ENCODE results near the gene MOSPD3. TPM values are rescaled to one million over a fixed set of nuclear protein-coding genes. Genes with fewer than 3 reads are reported as not detected.
A peak's percentile ranks its signal among the peaks of the same experiment; 100 is the strongest.
"Not testable (repeated sequence)": the region's sequence is repeated elsewhere in the genome, so short reads cannot be mapped to it uniquely, and the experiment has no call there.

The MOSPD3 gene
- total RNA-seq, 1 donor from 2014 or later, result 5.2 TPM

- DNase-seq (ENCODE audit: low read depth in 2 of 2), result no peak
Observed at GRCh38 chr7:100623951-100624824, 11.8 kb downstream of the MOSPD3 start.

- DNase-seq (ENCODE audit: low read depth in 2 of 2), result no peak
Observed at GRCh38 chr7:100626055-100626454, 13.7 kb downstream of the MOSPD3 start.

- peak; percentile 78 to 87 for DNase-seq (ENCODE audit: low read depth in 2 of 2)
Observed at GRCh38 chr7:100626530-100627237, 14.3 kb downstream of the MOSPD3 start.

- no peak for DNase-seq (ENCODE audit: low read depth in 2 of 2)
Observed at GRCh38 chr7:100627238-100627549, 14.9 kb downstream of the MOSPD3 start.

- peak in 1 of 2 donors; percentile 25 for DNase-seq (ENCODE audit: low read depth in 2 of 2)
Observed at GRCh38 chr7:100629117-100629716, 16.9 kb downstream of the MOSPD3 start.

- DNase-seq (ENCODE audit: low read depth in 2 of 2), result no peak
Observed at GRCh38 chr7:100630066-100630465, 17.7 kb downstream of the MOSPD3 start.

- peak; percentile 8 to 44 for DNase-seq (ENCODE audit: low read depth in 2 of 2)
Observed at GRCh38 chr7:100632951-100633717, 20.8 kb downstream of the MOSPD3 start.

GRCh38 chr7:100639995-100640516 is 27.7 kb downstream of the MOSPD3 start:
- DNase-seq (ENCODE audit: low read depth in 2 of 2), result no peak

GRCh38 chr7:100640517-100641440 is 28.4 kb downstream of the MOSPD3 start:
- DNase-seq (ENCODE audit: low read depth in 2 of 2), result no peak

- DNase-seq (ENCODE audit: low read depth in 2 of 2), result no peak
Observed at GRCh38 chr7:100641463-100641859, 29.1 kb downstream of the MOSPD3 start, which contains the start of gene TFR2. Gene TFR2 (minus strand): TSS chr7:100641552. CDS start chr7:100641509, 43 bp downstream.

- no peak for DNase-seq (ENCODE audit: low read depth in 2 of 2)
Observed at GRCh38 chr7:100641860-100642533, 29.7 kb downstream of the MOSPD3 start.

GRCh38 chr7:100642534-100642907 is 30.2 kb downstream of the MOSPD3 start:
- no peak for DNase-seq (ENCODE audit: low read depth in 2 of 2)

- no peak for DNase-seq (ENCODE audit: low read depth in 2 of 2)
Observed at GRCh38 chr7:100649826-100650565, 37.7 kb downstream of the MOSPD3 start.

GRCh38 chr7:100654908-100655831 is 42.8 kb downstream of the MOSPD3 start:
- DNase-seq (ENCODE audit: low read depth in 2 of 2), result no peak

- DNase-seq (ENCODE audit: low read depth in 2 of 2), result peak; percentile 63 to 68
Observed at GRCh38 chr7:100655908-100656674, 43.8 kb downstream of the MOSPD3 start, which contains the start of gene ACTL6B. Gene ACTL6B (minus strand): TSS chr7:100656448. CDS start chr7:100656354, 94 bp downstream.

- DNase-seq (ENCODE audit: low read depth in 2 of 2), result not testable (repeated sequence)
Observed at GRCh38 chr7:100662194-100662776, 49.9 kb downstream of the MOSPD3 start.
